HCT116 (cell line): ENCODE data around the gene CCDC188. TPM values are rescaled to one million over a fixed set of nuclear protein-coding genes. Genes with fewer than 3 reads are reported as not detected.

ENCODE experiments used
- ATAC-seq: fragments of 200-7000 bp; cut with Tn5 transposase; 2 replicates; pipeline ENCODE4 v1.9.1; 2020; ENCODE audit warnings: mild to moderate bottlenecking, moderate library complexity
- BruUV-seq: library from RNA; stranded (reverse); fragments of 400-500 nt; replicated peaks from 2 replicates; lab custom pipeline; 2021; lab: Mats Ljungman, UMichigan
- CTCF ChIA-PET: fragments of 300-600 bp; sonication (Branson Sonifier 250); formaldehyde crosslinking; loops from one replicate; lab custom pipeline; 2021; ENCODE audit warnings: antibody characterized with exemption; lab: Charles Lee
- POLR2A ChIA-PET: fragments of 300-600, 350-600 bp; sonication (Branson Sonifier 250); formaldehyde crosslinking; loops from one replicate; lab custom pipeline; 2021; ENCODE audit warnings: antibody characterized with exemption; lab: Charles Lee
- RAD21 ChIA-PET, 2 experiments: fragments of 300-600 bp; sonication (Branson Sonifier 250); formaldehyde crosslinking; loops; one replicate each; lab custom pipeline; 2023; ENCODE audit warnings: low total read pairs in 2 of 2; ENCODE audit not compliant: uncharacterized antibody in 2 of 2, unreplicated experiment in 2 of 2, low non-redundant PET in 1 of 2; lab: Charles Lee
- DNase-seq: peaks from one replicate; pipeline ENCODE4 v3.0.0-alpha.2; 2010; ENCODE audit warnings: low read depth, low spot score
- H2AFZ ChIP-seq: fragments of 200-600 bp; shearing (Covaris generic), sonication (generic); 2 replicates; pipeline ENCODE4 v1.6.1; 2017; ENCODE audit warnings: low read depth, mixed run types, mixed read lengths, antibody characterized with exemption, low read length; ENCODE audit not compliant: poor library complexity, severe bottlenecking
- H3K27ac ChIP-seq: 2 replicates; pipeline ENCODE4 v1.5.1; 2012; ENCODE audit warnings: low read depth, low read length
- H3K27me3 ChIP-seq: fragments of 200-600 bp; sonication (generic); 2 replicates; pipeline ENCODE4 v1.6.1; 2016; ENCODE audit warnings: mixed run types, low read length, mixed read lengths; ENCODE audit not compliant: insufficient read depth
- H3K36me3 ChIP-seq, 2 experiments: fragments of 200-500 bp in 1 of 2; fragments of 200-600 bp in 1 of 2; sonication (Bioruptor generic) in 1 of 2; sonication (generic) in 1 of 2; 2 replicates each; pipeline versions ENCODE4 v1.5.1 to v1.6.1; 2014 to 2016; ENCODE audit warnings: low read length in 2 of 2, inconsistent platforms in 1 of 2, mixed read lengths in 1 of 2, mixed run types in 1 of 2; ENCODE audit not compliant: insufficient read depth in 2 of 2, control insufficient read depth in 1 of 2
- H3K4me1 ChIP-seq, 2 experiments: fragments of 200-600 bp in 1 of 2; sonication (generic) in 1 of 2; 2 replicates each; pipeline versions ENCODE4 v1.5.1 to v1.6.1; 2012 to 2017; ENCODE audit warnings: low read length in 2 of 2, inconsistent platforms in 1 of 2, mild to moderate bottlenecking in 1 of 2, mixed read lengths in 1 of 2, mixed run types in 1 of 2, moderate library complexity in 1 of 2; ENCODE audit not compliant: insufficient read depth in 2 of 2, control insufficient read depth in 1 of 2
- H3K4me2 ChIP-seq: fragments of 200-600 bp; sonication (generic); 2 replicates; pipeline ENCODE4 v1.6.1; 2017; ENCODE audit warnings: mixed run types, low read length, mixed read lengths
- H3K4me3 ChIP-seq, 2 experiments: fragments of 200-600 bp in 1 of 2; sonication (generic) in 1 of 2; replicated peaks in 1 of 2; 2 replicates each; pipeline ENCODE4 v1.5.1; 2011 to 2016; ENCODE audit warnings: low read length in 2 of 2, control low read depth in 1 of 2, low read depth in 1 of 2, mild to moderate bottlenecking in 1 of 2, mixed read lengths in 1 of 2, mixed run types in 1 of 2
- H3K79me2 ChIP-seq: fragments of 200-600 bp; sonication (generic); 2 replicates; pipeline ENCODE4 v1.6.1; 2017; ENCODE audit warnings: mild to moderate bottlenecking, mixed run types, low read length, moderate library complexity, mixed read lengths; ENCODE audit not compliant: insufficient read depth
- H3K9ac ChIP-seq: fragments of 200-600 bp; sonication (generic); 2 replicates; pipeline ENCODE4 v1.6.1; 2016; ENCODE audit warnings: low read length, mixed read lengths
- H3K9me2 ChIP-seq: fragments of 200-600 bp; sonication (generic), shearing (Covaris generic); 2 replicates; pipeline ENCODE4 v1.6.1; 2017; ENCODE audit warnings: mixed run types, mild to moderate bottlenecking, moderate library complexity; ENCODE audit not compliant: insufficient read depth
- H3K9me3 ChIP-seq, 2 experiments: fragments of 200-500 bp in 1 of 2; fragments of 200-600 bp in 1 of 2; sonication (Bioruptor generic) in 1 of 2; sonication (generic) in 1 of 2; 2 replicates each; pipeline ENCODE4 v1.6.1; 2014 to 2017; ENCODE audit warnings: low read length in 2 of 2, mixed read lengths in 2 of 2, inconsistent platforms in 1 of 2, low read depth in 1 of 2, mild to moderate bottlenecking in 1 of 2, mixed run types in 1 of 2, moderate library complexity in 1 of 2; ENCODE audit not compliant: control insufficient read depth in 1 of 2, insufficient read depth in 1 of 2
- H4K20me1 ChIP-seq: fragments of 200-600 bp; sonication (generic), shearing (Covaris generic); 2 replicates; pipeline ENCODE4 v1.6.1; 2017; ENCODE audit warnings: mixed run types, mild to moderate bottlenecking, moderate library complexity; ENCODE audit not compliant: insufficient read depth
- ATF3 ChIP-seq: IDR thresholded peaks from 2 replicates; pipeline ENCODE4 v1.6.1; 2012
- CBX3 ChIP-seq: IDR thresholded peaks from 2 replicates; pipeline ENCODE4 v1.6.1; 2012; ENCODE audit warnings: low read depth
- CEBPB ChIP-seq: IDR thresholded peaks from 2 replicates; pipeline ENCODE4 v1.6.1; 2012; ENCODE audit warnings: low read depth
- CTCF ChIP-seq, 3 experiments: fragments of 200-600 bp in 1 of 3; sonication (generic) in 1 of 3; IDR thresholded peaks in 2 of 3; conservative IDR thresholded peaks in 1 of 3; 2 replicates each; pipeline ENCODE4 v1.5.1; 2012 to 2017; ENCODE audit warnings: low read depth in 2 of 3, low read length in 2 of 3, antibody characterized with exemption in 1 of 3, borderline replicate concordance in 1 of 3, control low read depth in 1 of 3, mild to moderate bottlenecking in 1 of 3, mixed read lengths in 1 of 3, mixed run types in 1 of 3, moderate library complexity in 1 of 3; ENCODE audit not compliant: insufficient read depth in 1 of 3
- EZH2phosphoT487 ChIP-seq: fragments of 200-600 bp; IDR thresholded peaks from 2 replicates; pipeline ENCODE4 v1.6.1; 2018; ENCODE audit warnings: antibody characterized with exemption, borderline replicate concordance
- JUND ChIP-seq: IDR thresholded peaks from 2 replicates; pipeline ENCODE4 v1.6.1; 2012
- RAD21 ChIP-seq: IDR thresholded peaks from 2 replicates; pipeline ENCODE4 v1.6.1; 2012; ENCODE audit warnings: low read depth, mild to moderate bottlenecking
- REST ChIP-seq: IDR thresholded peaks from 2 replicates; pipeline ENCODE4 v1.6.1; 2012; ENCODE audit warnings: low read depth
- YY1 ChIP-seq: IDR thresholded peaks from 2 replicates; pipeline ENCODE4 v1.6.1; 2011; ENCODE audit warnings: low read length, low read depth, moderate library complexity, mild to moderate bottlenecking; ENCODE audit not compliant: insufficient replicate concordance; ENCODE audit errors: extremely low read depth
- intact Hi-C: fragments of 100-400 bp; cut with micrococcal nuclease; formaldehyde crosslinking; loops from 2 replicates; pipeline ENCODE4 v1.10.0; 2022
- total RNA-seq: library from RNA; stranded (reverse); gene quantifications from one replicate; pipeline ENCODE4 v1.2.1, GENCODE V29; 2021; ENCODE audit not compliant: unreplicated experiment

CCDC188 gene
- total RNA-seq, 1 experiment from 2014 or later, result not detected

- BruUV-seq, result no TSS peak
- no peak overlapping the region for H3K27ac ChIP-seq
- no peaks in the 10 kb centered on the region for H4K20me1 ChIP-seq
- no peaks in the 10 kb centered on the region for H3K79me2 ChIP-seq
- H3K4me3 ChIP-seq, result no peak overlapping the region
- no peaks in the 10 kb centered on the region for H3K9me2 ChIP-seq
- TF ChIP-seq RAD21 (peak; percentile 59), REST (no peak), YY1 (no peak), EZH2phosphoT487 (no peak), CTCF (IDR thresholded peaks at IDR 0.05 in 2 of 3, conservative IDR thresholded peaks at IDR 0.05 in 1 of 3; ENCODE audit: borderline replicate concordance in 1 of 3, insufficient read depth in 1 of 3, low read depth in 2 of 3, low read length in 2 of 3) (peak; percentile 34 to 38 (median 37); a peak in 4 of 6 replicates), CBX3 (no peak), JUND (no peak), CEBPB (no peak), ATF3 (no peak)
- TF ChIP-seq, all 23 proteins: peak for 2
- H3K27me3 ChIP-seq, result no peaks in the 10 kb centered on the region
- CTCF ChIA-PET, result interaction anchor here (2.7 kb wide), 1 partner anchor 63 kb away, joined by 11 read pairs; no protein-coding TSS in a partner anchor
- no peaks in the 10 kb centered on the region; a peak in 1 of 4 replicates for H3K4me1 ChIP-seq
- no peaks in the 10 kb centered on the region for H3K36me3 ChIP-seq
- no peak overlapping the region for H3K9ac ChIP-seq
- intact Hi-C loops, result no loop called here
- ATAC-seq, result peak; percentile 76
- H3K9me3 ChIP-seq, result no peaks in the 10 kb centered on the region
- no peak overlapping the region for H2AFZ ChIP-seq
- no peak overlapping the region for H3K4me2 ChIP-seq
- no peak for DNase-seq
- POLR2A ChIA-PET, result no interaction called here
- RAD21 ChIA-PET, result interaction anchor here in 1 of 2 experiments (0.8 kb wide), 1 partner anchor 62 kb away, joined by 4 read pairs; no protein-coding TSS in a partner anchor
These were observed 24.1 kb upstream of the CCDC188 start for GRCh38 chr22:20174785-20175596.
